Measurements from ENCODE around the gene RTP5. TPM values are rescaled to one million over a fixed set of nuclear protein-coding genes. Genes with fewer than 3 reads are reported as not detected.
"Not testable (repeated sequence)": the region's sequence is repeated elsewhere in the genome, so short reads cannot be mapped to it uniquely, and the experiment has no call there.

RTP5 gene
- total RNA-seq, 6 experiments from 2014 or later: not detected

DNA sequence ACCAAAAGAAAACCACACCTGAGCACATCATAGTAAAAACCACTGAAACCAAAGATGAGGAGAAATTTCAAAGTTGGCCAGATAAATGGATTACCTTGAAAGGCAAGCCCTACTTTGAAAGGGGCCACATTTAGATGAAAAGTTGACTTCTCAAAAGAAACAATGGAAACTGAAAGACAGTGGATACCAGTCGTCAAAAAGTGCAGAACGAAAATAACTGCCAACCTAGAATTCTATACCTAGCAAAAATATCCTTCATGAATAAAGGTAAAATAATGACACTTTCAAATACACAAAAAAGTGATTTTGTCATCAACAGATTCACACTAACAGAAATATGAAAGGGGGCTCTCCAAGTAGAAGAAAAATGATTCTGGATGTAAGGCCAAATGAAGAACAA lies 42.1 kb upstream of the RTP5 start:
- H3K27ac Mint-ChIP-seq: no peak overlapping the region
- H3K4me1 Mint-ChIP-seq (ENCODE audit: low read depth): peaks cover under 1% of the 10 kb centered on the region
- TF ChIP-seq, protein P1, sequence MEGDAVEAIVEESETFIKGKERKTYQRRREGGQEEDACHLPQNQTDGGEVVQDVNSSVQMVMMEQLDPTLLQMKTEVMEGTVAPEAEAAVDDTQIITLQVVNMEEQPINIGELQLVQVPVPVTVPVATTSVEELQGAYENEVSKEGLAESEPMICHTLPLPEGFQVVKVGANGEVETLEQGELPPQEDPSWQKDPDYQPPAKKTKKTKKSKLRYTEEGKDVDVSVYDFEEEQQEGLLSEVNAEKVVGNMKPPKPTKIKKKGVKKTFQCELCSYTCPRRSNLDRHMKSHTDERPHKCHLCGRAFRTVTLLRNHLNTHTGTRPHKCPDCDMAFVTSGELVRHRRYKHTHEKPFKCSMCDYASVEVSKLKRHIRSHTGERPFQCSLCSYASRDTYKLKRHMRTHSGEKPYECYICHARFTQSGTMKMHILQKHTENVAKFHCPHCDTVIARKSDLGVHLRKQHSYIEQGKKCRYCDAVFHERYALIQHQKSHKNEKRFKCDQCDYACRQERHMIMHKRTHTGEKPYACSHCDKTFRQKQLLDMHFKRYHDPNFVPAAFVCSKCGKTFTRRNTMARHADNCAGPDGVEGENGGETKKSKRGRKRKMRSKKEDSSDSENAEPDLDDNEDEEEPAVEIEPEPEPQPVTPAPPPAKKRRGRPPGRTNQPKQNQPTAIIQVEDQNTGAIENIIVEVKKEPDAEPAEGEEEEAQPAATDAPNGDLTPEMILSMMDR (IDR thresholded peaks at IDR 0.05): no peak
- peaks cover 40% of the 10 kb centered on the region for H3K9me3 Mint-ChIP-seq
- H3K4me3 Mint-ChIP-seq: no peak overlapping the region
- peaks cover 33% of the 10 kb centered on the region for H3K36me3 Mint-ChIP-seq (ENCODE audit: low read depth)
- H3K27me3 Mint-ChIP-seq (ENCODE audit: insufficient read depth): peaks cover 24% of the 10 kb centered on the region
- DNase-seq: no peak

DNA sequence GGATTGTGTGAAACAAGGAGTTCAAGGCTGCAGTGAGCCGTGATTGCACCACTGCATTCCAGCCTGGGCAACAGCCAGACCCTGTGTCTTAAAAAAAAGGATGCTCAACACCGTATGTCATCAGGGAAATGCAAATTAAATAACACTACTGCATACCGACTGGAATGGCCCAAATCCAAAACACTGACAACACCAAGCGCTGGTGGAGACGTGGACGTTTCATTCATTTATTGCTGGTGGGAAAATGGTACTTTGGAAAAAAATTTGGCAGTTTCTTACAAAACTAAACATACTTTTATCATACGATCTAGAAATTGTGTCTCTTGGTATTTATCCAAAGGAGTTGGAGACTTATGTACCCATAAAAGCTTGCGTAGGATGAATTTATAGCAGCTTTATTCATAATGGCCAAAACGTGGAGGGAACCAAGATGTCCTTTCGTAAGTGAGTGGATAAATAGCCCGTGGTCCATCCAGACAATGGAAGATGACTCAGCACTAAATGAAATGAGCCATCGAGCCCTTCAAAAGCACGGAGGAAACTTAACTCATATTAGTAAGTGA lies 36.3 kb upstream of the RTP5 start:
- TF ChIP-seq, protein P1 (IDR thresholded peaks at IDR 0.05): no peak
- Mint-ChIP-seq H3K27ac (peak overlapping the region; percentile 81), H3K4me3 (peak overlapping the region; percentile 80), H3K4me1 (ENCODE audit: low read depth) (peaks cover 17% of the 10 kb centered on the region), H3K36me3 (ENCODE audit: low read depth) (peaks cover 15% of the 10 kb centered on the region), H3K9me3 (peaks cover 7% of the 10 kb centered on the region; the same call in 1 of the 2 replicates), H3K27me3 (ENCODE audit: insufficient read depth) (peaks cover 32% of the 10 kb centered on the region)
- DNase-seq: peak; percentile 80

GRCh38 chr2:241833756-241834526 lies 35.6 kb upstream of the RTP5 start:
- peak overlapping the region; percentile 81 for H3K27ac Mint-ChIP-seq
- H3K36me3 Mint-ChIP-seq (ENCODE audit: low read depth): peaks cover 15% of the 10 kb centered on the region
- peaks cover 17% of the 10 kb centered on the region for H3K4me1 Mint-ChIP-seq (ENCODE audit: low read depth)
- not testable (repeated sequence) for DNase-seq, H3K9me3 Mint-ChIP-seq
- peaks cover 35% of the 10 kb centered on the region for H3K27me3 Mint-ChIP-seq (ENCODE audit: insufficient read depth)
- peak overlapping the region; percentile 80 for H3K4me3 Mint-ChIP-seq

DNA sequence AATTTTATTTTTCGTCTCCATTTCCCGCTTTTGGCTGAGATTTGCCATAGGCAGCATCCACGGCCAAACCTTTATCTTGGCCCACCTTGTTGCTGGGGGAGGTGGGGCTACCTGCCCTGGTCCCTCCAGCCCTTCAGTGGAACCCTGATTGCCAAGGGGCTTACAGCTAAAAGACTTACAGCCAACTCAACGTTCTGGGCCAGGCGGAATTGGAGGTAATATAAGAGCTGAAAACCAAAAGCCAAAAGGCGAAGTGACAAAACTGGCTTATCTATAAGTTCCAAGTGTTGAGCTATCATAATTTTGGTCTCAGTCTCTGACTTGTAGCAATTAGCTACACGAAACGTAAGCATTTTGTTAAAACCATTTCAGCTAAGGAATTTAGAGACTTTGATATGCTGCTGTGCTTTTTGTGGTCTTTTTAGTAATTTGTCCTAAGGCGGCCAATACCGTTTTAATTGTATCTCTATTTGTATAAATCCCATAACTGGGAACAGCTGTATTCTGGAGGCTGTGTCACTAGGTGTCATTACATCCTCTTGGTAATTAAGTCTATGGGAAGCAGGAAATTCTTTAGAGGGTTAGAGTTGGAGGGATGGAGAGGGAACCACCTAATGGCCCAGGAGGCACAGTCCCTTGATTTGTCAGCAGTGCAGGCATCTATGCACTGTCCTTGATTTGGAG lies 34.9 kb upstream of the RTP5 start:
- H3K27ac Mint-ChIP-seq: no peak overlapping the region
- peaks cover 35% of the 10 kb centered on the region for H3K27me3 Mint-ChIP-seq (ENCODE audit: insufficient read depth)

GRCh38 chr2:241835611-241836010 lies 33.9 kb upstream of the RTP5 start:
- no peak overlapping the region for H3K27ac Mint-ChIP-seq

More for the DNA sequence above, 34.9 kb upstream of the RTP5 start:
- no peak overlapping the region for H3K4me3 Mint-ChIP-seq
- TF ChIP-seq, protein P1 (IDR thresholded peaks at IDR 0.05): no peak
- peaks cover 17% of the 10 kb centered on the region for H3K4me1 Mint-ChIP-seq (ENCODE audit: low read depth)
- no peak for DNase-seq
- H3K9me3 Mint-ChIP-seq: peaks cover 7% of the 10 kb centered on the region; the same call in 1 of the 2 replicates
- H3K36me3 Mint-ChIP-seq (ENCODE audit: low read depth): peaks cover 15% of the 10 kb centered on the region

More at GRCh38 chr2:241835611-241836010, 33.9 kb upstream of the RTP5 start:
- TF ChIP-seq, protein P1 (IDR thresholded peaks at IDR 0.05): no peak
- peaks cover 17% of the 10 kb centered on the region for H3K4me1 Mint-ChIP-seq (ENCODE audit: low read depth)
- H3K27me3 Mint-ChIP-seq (ENCODE audit: insufficient read depth): peaks cover 39% of the 10 kb centered on the region
- H3K36me3 Mint-ChIP-seq (ENCODE audit: low read depth): peaks cover 14% of the 10 kb centered on the region
- no peak for DNase-seq
- peaks cover 7% of the 10 kb centered on the region; the same call in 1 of the 2 replicates for H3K9me3 Mint-ChIP-seq
- H3K4me3 Mint-ChIP-seq: no peak overlapping the region

All from HFFc6 (cell line).